Embryonic facial prominence (tissue), 1 donor: ENCODE results near the gene SNED1.
A peak's percentile ranks its signal among the peaks of the same experiment; 100 is the strongest.
"Not testable (repeated sequence)": the region's sequence is repeated elsewhere in the genome, so short reads cannot be mapped to it uniquely, and the experiment has no call there.

ENCODE experiments used
- DNase-seq: peaks from one replicate; pipeline ENCODE4 v3.0.0-alpha.2; 2016; ENCODE audit errors: extremely low spot score

Gene SNED1

GRCh38 chr2:240972636-240973521 is 25.5 kb upstream of the SNED1 start:
- DNase-seq = peak; percentile 60

- no peak for DNase-seq
These were observed 23.4 kb upstream of the SNED1 start for GRCh38 chr2:240974771-240975572.

- DNase-seq = not testable (repeated sequence)
These were observed 22.5 kb upstream of the SNED1 start for GRCh38 chr2:240975903-240976302.

GRCh38 chr2:240981280-240981679 is 17.1 kb upstream of the SNED1 start:
- no peak for DNase-seq

- no peak for DNase-seq
These were observed 16.3 kb upstream of the SNED1 start for GRCh38 chr2:240981871-240982800.

- DNase-seq = no peak
These were observed 15.6 kb upstream of the SNED1 start for GRCh38 chr2:240982821-240983281.

GRCh38 chr2:240983361-240983995 is 14.9 kb upstream of the SNED1 start:
- DNase-seq = no peak

- no peak for DNase-seq
These were observed 14.4 kb upstream of the SNED1 start for GRCh38 chr2:240983996-240984498.

GRCh38 chr2:240985881-240986786 is 12.3 kb upstream of the SNED1 start:
- DNase-seq = no peak

GRCh38 chr2:240986787-240987411 is 11.5 kb upstream of the SNED1 start:
- DNase-seq = no peak

- DNase-seq = no peak
These were observed 10.8 kb upstream of the SNED1 start for GRCh38 chr2:240987588-240987987.

GRCh38 chr2:240988146-240988545 is 10.3 kb upstream of the SNED1 start:
- no peak for DNase-seq

GRCh38 chr2:240988571-240989271 is 9.7 kb upstream of the SNED1 start:
- no peak for DNase-seq

- no peak for DNase-seq
These were observed 8.8 kb upstream of the SNED1 start for GRCh38 chr2:240989451-240990265.

GRCh38 chr2:240990266-240990529 is 8.2 kb upstream of the SNED1 start:
- no peak for DNase-seq

- no peak for DNase-seq
These were observed 7.6 kb upstream of the SNED1 start for GRCh38 chr2:240990726-240991377.

GRCh38 chr2:240991378-240992263 is 6.8 kb upstream of the SNED1 start:
- no peak for DNase-seq
